GM18858 (cell line): ENCODE results near the gene SMC3.
"Not testable (repeated sequence)": the region's sequence is repeated elsewhere in the genome, so short reads cannot be mapped to it uniquely, and the experiment has no call there.

Experiments
- ATAC-seq: cut with Tn5 transposase; IDR thresholded peaks from one replicate; pipeline ENCODE4 v1.9.1; 2021; ENCODE audit not compliant: unreplicated experiment

SMC3 gene

GRCh38 chr10:110567201-110568054 is at the start of gene SMC3:
Gene SMC3 (plus strand): TSS chr10:110567695. CDS start chr10:110567817, 122 bp downstream.
- peak; percentile 76 for ATAC-seq

GRCh38 chr10:110522365-110522988 is 45.0 kb upstream of the SMC3 start:
- no peak for ATAC-seq

GRCh38 chr10:110523736-110524135 is 43.8 kb upstream of the SMC3 start:
- ATAC-seq = no peak

GRCh38 chr10:110524179-110524858 is 43.2 kb upstream of the SMC3 start:
- ATAC-seq = no peak

- ATAC-seq = no peak
These were observed 42.6 kb upstream of the SMC3 start for GRCh38 chr10:110524859-110525232.

- no peak for ATAC-seq
These were observed 41.9 kb upstream of the SMC3 start for GRCh38 chr10:110525349-110526260.

- no peak for ATAC-seq
These were observed 39.7 kb upstream of the SMC3 start for GRCh38 chr10:110527731-110528171.

- peak; percentile 8 for ATAC-seq
These were observed 39.1 kb upstream of the SMC3 start for GRCh38 chr10:110528224-110528996.

GRCh38 chr10:110528997-110529524 is 38.4 kb upstream of the SMC3 start:
- peak; percentile 87 for ATAC-seq

GRCh38 chr10:110529596-110530011 is 37.9 kb upstream of the SMC3 start:
- no peak for ATAC-seq

- no peak for ATAC-seq
These were observed 37.2 kb upstream of the SMC3 start for GRCh38 chr10:110530131-110530831.

- no peak for ATAC-seq
These were observed 35.8 kb upstream of the SMC3 start for GRCh38 chr10:110531687-110532086.

GRCh38 chr10:110532628-110533027 is 34.9 kb upstream of the SMC3 start:
- ATAC-seq = not testable (repeated sequence)

GRCh38 chr10:110533149-110533548 is 34.3 kb upstream of the SMC3 start:
- ATAC-seq = no peak

- no peak for ATAC-seq
These were observed 32.9 kb upstream of the SMC3 start for GRCh38 chr10:110534571-110534970.

- peak; percentile 71 for ATAC-seq
These were observed 31.3 kb upstream of the SMC3 start for GRCh38 chr10:110535958-110536891.

GRCh38 chr10:110539091-110539490 is 28.4 kb upstream of the SMC3 start:
- ATAC-seq = no peak

- ATAC-seq = no peak
These were observed 27.5 kb upstream of the SMC3 start for GRCh38 chr10:110540031-110540430.
